ENCODE results near the gene ERBB3.
"Not testable (repeated sequence)": the region's sequence is repeated elsewhere in the genome, so short reads cannot be mapped to it uniquely, and the experiment has no call there.

Gene ERBB3

DNA sequence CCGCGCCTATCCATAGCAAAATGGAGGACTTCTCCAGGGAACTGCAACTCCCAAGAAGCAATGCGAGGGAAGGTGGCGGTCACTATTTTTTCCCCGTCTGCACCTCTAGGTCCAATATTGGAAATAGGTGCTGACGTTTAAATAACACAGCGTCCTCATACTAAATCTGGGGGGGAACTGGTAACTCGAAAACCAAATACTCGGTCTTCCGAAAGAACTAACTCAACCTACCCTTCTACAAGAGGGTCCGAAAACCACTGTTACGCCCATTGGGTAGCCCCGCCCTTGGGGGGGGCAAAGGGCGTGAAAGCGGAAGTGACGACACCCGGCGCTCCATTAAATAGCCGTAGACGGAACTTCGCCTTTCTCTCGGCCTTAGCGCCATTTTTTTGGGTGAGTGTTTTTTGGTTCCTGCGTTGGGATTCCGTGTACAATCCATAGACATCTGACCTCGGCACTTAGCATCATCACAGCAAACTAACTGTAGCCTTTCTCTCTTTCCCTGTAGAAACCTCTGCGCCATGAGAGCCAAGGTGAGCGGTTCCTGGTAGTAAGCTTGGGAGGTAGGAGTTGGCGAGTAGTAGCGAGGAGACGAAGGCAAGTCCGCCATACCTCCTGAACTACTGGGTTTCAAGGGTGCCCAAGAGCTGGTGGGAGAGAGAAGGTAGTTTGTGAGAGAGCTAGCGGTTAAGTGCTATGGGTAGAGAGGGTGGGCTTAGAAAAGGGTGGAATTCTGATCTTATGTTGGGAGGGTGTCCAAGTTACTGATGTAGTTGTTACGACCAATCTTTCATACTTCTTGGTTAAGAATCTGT is 36.5 kb downstream of the ERBB3 start, which contains the start of gene RPL41:
Gene RPL41, plus strand, starts transcription at position 367 of the 815 bp plus-strand sequence.
- ATAC-seq, result peak; percentile 36 to 42

DNA sequence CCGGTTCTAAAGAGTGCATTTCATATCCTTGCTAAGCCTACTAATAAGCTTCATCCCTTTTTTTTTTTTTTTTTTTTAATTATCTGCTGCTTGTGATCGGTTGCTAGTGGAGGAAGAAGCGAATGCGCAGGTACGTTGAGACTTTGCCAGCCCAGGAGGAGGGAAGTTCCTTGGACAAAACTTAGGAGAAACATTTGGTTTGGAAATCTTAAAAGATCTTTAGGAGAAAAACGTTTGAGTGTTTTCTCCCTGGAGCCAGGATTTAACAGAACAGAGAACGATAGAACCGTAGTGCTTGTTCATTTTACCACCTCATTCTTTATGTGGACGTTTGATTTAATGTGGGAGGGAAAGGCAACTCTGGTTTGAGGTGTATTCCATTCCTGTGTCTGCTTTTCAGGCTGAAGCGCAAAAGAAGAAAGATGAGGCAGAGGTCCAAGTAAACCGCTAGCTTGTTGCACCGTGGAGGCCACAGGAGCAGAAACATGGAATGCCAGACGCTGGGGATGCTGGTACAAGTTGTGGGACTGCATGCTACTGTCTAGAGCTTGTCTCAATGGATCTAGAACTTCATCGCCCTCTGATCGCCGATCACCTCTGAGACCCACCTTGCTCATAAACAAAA is 37.2 kb downstream of the ERBB3 start:
- not testable (repeated sequence) for ATAC-seq

DNA sequence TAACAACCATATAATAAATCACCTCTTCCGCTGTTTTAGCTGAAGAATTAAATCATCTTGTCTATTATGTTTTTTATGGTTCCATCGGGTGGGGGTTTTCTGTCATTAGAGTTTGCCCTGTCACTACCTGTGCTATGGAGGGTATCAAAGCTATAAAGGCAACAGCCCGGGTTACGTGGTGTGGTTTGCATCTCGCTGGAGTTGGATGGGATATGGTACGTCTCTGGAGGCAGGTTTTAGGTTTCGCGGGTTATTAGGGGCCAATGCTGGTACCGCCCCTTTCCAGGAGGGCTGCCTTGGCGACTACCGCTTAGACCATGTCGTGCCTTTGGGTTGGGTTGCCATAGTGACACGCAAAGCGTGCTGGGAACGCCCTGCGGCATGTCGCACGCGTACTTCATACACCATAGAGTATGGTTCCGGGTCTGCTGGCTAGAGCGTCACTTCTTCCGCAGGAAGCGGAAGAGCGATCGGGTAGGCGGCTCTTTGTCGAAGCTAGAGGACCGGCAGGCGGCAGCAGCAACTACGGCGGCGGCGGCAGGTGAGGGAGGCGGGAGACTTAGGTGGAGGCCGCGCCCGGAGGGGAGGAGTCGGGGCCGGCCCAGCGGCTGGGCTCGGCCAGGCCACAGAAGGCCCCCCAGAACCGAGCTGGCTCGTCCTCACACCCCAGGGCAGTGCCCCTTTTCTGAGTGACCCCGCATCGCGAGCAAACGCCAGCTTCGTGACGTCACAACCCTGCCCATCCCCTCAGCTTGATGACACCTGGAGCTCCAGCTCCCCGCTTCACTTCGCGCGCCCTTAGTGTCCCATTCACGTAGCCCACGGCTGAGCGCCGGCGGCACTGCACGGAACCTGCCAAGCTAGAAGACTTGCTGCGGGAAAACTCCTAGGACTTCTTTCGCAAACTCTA is 38.1 kb downstream of the ERBB3 start, which contains the start of gene ZC3H10:
Gene ZC3H10, plus strand, starts transcription at position 489 of the 910 bp plus-strand sequence. CDS start 2,297 bp downstream, outside the sequence.
- peak; percentile 87 to 90 for ATAC-seq

DNA sequence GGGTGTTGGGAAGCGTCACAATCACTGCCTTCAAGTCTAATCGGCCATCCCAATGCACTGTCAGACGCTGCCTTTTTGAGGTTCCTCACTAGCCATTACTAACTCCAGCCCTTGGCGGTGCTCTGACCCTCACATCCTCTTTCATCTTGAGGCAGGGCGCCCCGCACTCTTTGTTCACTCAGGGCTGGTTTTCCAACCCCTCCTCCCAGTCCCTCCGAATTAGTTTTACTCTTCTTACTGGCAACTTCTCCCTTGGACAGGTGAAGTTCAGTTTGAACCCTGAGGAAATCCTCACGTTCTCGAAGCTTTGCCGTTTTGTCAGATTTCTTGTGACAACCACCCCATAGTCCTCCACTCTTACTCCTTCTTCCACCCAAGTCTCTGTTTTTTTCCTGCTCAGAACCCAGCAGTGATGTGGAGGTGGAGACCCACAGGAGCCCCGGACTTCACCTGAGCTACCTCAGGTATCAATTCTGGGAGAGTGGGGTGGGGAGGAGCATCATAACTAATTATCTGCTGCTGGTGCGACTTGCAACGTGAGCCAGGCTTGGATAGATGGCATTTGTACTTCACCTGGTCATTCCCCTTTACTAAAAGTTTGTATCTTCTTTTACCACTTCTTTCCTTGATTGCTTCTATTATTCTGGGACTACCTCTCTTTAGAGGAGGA is 38.9 kb downstream of the ERBB3 start:
- ATAC-seq, result no peak

DNA sequence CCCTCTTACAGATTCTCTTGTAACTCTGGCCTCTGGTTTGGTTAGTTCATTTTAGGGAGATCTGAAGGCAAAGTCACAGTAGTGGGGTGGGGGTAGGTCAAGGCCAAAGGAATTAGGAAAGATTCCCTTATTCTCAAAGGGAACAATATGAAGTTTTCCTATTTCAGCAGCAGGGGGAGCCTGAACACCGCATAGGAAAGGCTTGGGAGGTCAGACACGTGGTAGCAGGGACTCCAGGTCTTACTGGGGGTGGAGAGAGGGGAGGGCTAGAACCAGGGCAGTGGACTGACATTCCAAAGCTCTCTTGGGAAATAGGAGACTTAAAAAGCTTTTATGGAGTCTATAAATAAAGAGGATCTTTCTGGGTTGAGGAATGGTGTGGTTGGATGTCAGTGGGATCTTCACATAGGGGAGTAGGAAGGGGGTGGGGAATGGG is 39.4 kb downstream of the ERBB3 start:
- no peak for ATAC-seq

DNA sequence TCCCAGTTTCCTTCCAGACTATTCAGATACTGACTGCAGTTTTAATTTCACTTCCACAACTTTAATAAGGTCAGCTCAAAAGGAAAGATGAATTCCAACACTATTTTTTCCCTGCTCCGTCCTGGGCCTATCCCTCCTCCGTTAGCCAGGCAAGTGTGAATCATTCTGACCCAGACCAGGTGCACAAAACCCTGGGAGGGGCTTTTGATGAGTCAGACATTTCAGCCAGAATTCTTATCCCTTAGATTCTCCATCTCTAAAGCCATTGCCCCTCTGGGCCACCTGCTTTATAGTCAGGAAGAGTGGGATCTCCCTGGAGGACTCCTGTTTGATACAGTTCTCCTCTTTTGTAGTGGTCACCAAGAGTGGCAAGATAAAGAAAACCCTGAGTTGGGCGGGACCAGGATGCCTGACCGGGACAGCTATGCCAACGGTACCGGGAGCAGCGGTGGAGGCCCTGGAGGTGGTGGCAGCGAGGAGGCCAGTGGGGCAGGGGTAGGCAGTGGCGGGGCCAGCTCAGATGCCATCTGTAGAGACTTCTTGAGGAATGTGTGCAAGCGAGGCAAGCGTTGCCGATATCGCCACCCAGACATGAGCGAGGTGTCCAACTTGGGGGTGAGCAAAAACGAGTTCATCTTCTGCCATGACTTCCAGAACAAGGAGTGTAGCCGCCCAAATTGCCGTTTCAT is 40.3 kb downstream of the ERBB3 start:
- no peak for ATAC-seq

DNA sequence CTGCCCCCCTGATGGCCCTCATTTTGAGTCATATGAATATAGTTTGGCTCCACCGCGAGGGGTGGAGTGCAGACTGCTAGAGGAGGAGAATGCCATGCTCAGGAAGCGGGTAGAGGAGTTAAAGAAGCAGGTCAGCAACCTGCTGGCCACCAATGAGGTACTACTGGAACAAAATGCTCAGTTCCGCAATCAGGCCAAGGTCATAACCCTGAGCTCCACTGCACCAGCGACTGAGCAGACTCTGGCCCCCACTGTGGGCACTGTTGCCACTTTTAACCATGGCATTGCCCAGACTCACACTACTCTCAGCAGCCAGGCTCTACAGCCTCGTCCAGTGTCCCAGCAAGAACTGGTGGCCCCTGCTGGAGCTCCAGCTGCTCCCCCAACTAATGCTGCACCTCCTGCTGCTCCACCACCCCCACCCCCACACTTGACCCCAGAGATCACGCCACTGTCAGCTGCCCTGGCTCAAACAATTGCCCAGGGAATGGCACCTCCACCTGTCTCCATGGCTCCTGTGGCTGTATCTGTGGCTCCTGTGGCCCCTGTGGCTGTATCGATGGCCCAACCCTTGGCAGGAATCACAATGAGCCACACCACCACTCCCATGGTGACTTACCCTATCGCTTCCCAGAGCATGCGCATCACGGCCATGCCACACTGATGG is 41.4 kb downstream of the ERBB3 start:
- ATAC-seq, result no peak

DNA sequence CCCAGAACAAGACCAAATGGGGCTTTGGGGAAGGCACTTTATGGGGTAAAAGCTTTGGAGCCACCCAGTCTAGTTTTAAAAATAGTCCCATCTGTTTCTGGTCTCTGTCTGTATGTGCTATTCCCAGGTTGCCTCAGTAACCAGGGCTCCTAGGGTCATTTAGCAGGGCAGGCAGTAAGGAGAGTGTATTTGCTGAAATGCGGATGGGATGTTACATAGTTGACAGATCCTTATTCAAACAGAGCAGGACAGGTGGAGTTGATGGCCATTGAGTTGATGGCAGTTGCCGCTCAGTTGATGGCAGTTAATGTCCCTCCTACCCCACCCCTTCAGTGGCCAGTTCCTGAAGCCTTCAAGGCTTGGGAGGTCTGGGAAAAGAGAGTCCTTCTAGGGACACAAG is 42.7 kb downstream of the ERBB3 start:
- no peak for ATAC-seq

DNA sequence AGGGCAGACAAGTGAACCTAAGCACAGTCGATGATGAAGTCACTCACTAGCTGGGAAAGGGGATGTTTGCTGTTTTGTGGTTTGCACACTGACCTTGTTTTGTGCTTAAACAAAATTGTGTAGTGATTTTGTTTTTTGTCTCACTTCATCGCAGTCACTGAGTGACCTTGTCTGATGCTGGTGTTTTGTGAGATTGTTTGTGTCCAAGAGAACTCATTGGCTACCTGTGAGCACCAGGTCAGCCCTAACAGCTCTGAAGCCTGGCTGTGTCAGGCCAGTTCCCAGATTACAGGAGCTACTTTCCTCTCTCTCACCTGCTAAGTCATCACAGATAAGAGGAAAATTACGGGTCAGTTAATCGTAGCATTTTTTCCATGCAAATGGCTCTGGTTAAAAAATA is 44.2 kb downstream of the ERBB3 start:
- no peak for ATAC-seq

DNA sequence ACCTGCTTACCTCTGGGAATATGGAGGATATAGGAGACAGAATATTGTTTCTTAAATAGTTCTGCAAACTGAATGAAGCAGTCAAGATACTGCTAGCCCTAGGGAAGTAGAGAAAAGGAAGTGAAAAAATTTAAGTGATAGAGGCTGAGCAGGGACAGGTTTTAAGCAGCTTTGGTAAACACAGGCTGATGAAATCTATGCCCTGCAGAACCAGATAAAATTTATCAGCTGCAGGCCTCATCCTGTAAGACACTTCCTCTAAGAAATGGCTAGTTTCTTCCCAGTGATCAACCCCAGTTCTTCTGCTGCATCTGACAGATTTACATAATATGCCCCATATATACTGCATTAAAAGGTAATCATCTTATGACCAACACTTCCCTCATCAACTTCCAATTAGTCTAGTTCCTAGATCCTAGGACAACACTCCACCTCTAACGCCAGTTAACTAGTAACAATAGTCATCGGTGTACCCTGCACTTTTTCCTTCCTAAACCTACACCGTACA is 46.8 kb downstream of the ERBB3 start:
- no peak for ATAC-seq

DNA sequence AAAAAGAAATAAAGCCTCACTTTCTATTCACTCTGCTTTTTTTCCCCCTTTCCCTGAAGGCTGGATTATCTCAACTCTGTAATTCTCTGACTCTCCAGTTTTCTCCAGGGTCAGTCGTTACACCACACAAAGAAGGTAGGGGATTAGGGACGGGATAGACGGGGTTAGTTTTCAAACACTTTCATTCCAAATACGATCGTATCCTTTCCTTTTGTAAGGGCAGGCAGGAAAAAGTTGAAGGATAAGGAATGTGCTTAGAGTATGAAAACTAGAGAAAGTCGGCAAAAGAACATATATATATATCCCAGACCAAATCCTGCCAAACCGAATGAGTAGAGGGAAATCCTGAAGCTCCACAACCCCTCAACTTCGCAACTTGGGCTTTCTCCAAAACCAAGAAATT is 47.5 kb downstream of the ERBB3 start:
- ATAC-seq, result no peak

DNA sequence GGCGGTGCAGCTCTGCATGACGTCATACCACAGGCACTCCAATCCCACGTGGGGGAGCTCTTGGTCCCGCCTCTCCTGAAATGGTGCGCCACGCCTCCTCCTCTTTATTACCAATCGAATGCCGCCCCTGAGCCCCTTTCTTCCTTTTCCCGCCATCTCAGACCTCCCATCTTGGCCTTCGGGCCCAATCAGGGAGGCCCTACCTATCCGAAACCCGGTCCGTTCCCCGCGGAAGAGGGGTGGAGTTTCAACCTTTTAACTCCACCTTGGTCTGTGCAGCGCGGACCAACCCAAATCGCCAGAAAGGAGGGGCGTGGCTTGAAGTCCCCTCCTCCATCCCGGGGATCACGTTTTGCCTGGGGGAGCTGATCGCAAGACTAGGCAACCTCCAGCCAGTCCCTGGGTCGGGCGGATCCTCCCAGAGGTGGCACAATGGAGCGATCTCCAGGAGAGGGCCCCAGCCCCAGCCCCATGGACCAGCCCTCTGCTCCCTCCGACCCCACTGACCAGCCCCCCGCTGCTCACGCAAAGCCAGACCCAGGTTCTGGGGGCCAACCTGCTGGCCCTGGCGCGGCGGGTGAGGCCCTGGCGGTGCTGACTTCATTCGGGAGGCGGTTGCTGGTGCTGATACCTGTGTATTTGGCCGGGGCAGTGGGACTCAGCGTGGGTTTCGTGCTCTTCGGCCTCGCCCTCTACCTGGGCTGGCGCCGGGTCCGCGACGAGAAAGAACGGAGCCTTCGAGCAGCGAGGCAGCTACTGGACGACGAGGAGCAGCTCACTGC is 48.1 kb downstream of the ERBB3 start, which contains the start of gene ESYT1:
Gene ESYT1, plus strand, starts transcription at position 380 of the 782 bp plus-strand sequence. Its CDS starts 53 bp downstream, at position 433.
- peak; percentile 95 to 97 for ATAC-seq

DNA sequence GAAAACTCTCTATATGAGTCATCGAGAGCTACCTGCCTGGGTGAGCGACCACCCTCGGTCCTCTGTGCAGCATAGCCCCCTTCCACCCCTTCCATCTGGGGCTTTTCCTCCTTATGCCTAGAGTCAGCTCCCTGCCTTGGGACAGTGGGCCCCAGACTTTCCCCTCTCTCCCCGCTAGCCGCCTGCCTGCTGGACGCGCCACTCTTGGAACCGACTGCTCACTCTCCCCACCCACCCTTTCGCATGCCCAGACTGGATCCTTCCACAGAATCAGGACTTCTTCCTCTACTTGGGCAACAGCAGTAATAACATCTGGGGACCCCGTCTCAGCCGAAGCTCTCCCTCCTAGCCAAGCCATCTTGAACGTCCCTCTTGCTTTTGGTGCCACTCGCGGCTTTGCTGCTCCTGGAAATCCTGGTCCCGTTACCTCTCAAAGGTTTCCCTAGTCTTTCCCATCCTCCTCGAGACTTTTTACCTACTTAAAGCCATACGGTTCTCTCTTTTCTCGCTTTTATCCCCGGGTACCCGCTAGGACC is 48.8 kb downstream of the ERBB3 start:
- ATAC-seq, result no peak

DNA sequence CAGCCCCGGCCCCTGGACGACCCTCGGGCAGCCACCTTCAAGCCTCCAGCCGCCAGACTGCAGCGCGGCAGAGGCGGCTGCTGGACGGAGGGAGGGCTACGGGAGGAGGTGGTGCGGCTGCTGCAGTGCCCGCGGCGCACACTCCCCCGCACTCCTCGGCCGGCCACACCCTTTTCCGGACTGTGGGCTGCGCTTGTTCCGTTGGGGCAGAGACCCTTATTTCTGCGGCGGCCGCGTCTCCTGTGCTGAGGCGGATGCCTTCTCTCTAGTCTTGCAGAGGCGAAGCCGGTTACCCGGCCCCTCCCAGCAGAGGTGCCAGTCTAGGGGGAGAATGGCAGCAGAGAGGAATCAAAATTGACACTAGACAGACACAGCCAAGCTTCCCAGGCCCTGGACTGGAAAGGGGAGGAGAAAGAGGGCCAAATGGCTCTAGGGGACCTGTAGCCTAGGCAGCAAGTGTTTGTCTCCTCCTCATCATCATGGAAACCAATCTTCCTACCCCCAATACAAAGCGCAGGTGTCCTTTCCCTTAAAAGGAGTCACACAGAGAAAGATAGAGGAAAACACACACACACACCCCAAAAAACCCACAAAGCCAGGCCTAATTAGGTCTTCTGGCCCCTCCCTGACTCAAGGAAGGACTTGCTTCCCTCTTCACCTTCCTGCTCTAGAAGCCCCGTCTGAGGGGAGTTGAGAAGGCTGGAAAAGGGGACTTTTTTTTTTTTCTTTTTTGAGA is 49.4 kb downstream of the ERBB3 start:
- peak; percentile 2 to 6 for ATAC-seq

DNA sequence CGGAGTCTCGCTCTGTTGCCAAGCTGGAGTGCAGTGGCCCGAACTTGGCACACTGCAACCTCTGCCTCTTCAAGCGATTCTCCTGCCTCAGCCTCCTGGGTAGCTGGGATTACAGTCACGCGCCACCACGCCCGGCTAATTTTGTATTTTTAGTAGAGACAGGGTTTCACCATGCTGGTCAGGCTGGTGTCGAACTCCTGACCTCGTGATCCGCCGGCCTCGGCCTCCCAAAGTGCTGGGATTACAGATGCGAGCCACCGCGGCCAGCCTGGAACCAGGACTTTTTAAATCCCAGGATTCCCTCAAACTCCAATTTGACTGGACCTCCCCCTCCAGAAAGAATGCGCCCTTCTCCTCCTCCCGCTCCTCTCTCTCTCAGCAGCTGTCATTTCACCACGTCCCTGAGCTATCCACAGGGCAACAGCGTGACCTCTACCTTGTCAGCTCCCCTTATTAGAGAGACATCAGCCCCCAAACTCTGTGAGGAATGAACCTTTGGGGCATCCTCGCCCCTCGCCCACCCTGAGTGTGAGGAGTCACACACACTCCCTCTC is 50.1 kb downstream of the ERBB3 start:
- no peak for ATAC-seq

DNA sequence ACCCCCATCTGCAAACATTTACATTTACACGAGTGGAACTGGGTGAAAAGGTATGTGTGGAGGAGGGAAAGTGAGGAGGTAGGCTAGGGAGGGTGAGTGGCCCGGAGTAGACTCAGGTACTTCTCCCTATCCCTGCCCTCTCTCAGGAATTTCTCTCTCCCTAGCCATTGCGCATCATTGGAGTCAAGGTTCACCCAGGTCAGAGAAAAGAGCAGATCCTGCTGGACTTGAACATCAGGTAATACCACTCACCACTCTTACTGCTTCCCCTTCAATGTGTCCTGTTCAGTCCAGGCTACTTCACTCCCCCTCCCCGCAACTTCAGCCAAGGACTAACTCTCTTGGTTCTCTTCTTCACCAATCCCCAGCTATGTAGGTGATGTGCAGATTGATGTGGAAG is 50.9 kb downstream of the ERBB3 start:
- no peak for ATAC-seq

DNA sequence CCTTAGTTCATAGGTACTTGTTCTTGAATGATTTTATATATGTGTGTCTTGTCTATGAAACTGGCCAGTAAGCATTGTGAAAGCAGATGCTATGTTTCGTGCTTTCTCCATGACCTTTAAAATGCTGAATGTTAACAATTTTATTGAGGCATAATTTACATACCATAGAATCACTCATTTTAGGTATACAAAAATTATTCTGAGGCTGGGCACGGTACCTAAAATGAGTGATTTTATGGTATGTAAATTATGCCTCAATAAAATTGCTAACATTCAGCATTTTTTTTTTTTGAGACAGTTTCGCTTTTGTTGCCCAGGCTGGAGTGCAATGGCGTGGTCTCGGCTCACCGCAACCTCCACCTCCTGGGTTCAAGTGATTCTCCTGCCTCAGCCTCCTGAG is 54.9 kb downstream of the ERBB3 start:
- peak; percentile 51 to 57 for ATAC-seq

DNA sequence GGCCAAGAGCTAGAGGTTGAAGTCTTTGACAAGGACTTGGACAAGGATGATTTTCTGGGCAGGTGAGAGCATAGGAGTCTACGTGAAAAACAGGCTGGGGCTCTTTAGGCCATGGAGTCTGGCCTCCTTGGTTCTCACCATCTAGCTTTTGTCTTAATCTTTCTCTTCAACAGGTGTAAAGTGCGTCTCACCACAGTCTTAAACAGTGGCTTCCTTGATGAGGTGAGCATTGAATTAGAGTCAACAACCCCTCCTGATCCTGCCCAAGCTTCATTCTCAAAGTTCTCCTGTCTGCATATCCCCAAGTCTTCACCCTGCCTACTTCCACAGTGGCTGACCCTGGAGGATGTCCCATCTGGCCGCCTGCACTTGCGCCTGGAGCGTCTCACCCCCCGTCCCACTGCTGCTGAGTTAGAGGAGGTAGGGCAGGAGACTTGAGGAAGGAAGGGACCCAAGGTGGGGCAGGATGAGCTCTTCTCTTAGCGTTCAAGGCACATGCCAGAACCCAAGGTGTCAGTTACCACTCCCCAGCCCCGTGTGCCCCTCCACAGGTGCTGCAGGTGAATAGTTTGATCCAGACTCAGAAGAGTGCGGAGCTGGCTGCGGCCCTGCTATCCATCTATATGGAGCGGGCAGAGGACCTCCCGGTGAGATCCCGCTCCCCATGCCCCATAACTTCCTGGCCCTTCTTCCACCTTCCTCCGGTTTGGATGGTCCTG is 58.0 kb downstream of the ERBB3 start:
- ATAC-seq, result no peak
